Neural cell (in vitro differentiated cells): ENCODE measurements around the gene IFNGR1. TPM values are rescaled to one million over a fixed set of nuclear protein-coding genes. Genes with fewer than 3 reads are reported as not detected.

Experiments used
- H2AFZ ChIP-seq: fragments of 200-600, 300-800 bp; sonication (generic), shearing (Covaris generic); 2 replicates; pipeline ENCODE4 v1.6.0; 2014; ENCODE audit warnings: low read depth, mild to moderate bottlenecking, antibody characterized with exemption, low read length, moderate library complexity
- H3F3A ChIP-seq: fragments of 200-600 bp; shearing (Covaris generic); 2 replicates; pipeline ENCODE4 v1.6.1; 2016; ENCODE audit warnings: mild to moderate bottlenecking, moderate library complexity, mixed read lengths, antibody characterized with exemption, low read length; ENCODE audit not compliant: insufficient read depth, poor library complexity, severe bottlenecking
- H3K27ac ChIP-seq: fragments of 200-600, 300-800 bp; sonication (generic), shearing (Covaris generic); 2 replicates; pipeline ENCODE4 v1.5.1; 2014; ENCODE audit warnings: mild to moderate bottlenecking, low read length, moderate library complexity
- H3K27me3 ChIP-seq: fragments of 300-800, 200-600 bp; sonication (generic), shearing (Covaris generic); 2 replicates; pipeline ENCODE4 v1.6.0; 2014; ENCODE audit warnings: mild to moderate bottlenecking, low read depth, low read length, moderate library complexity; ENCODE audit not compliant: insufficient read depth
- H3K36me3 ChIP-seq: fragments of 300-800, 200-600 bp; sonication (generic), shearing (Covaris generic); 2 replicates; pipeline ENCODE4 v1.5.1; 2014; ENCODE audit warnings: mild to moderate bottlenecking, antibody characterized with exemption, low read length, moderate library complexity; ENCODE audit not compliant: insufficient read depth
- H3K4me2 ChIP-seq: fragments of 300-800, 200-600 bp; sonication (generic), shearing (Covaris generic); 2 replicates; pipeline ENCODE4 v1.6.0; 2014; ENCODE audit warnings: mild to moderate bottlenecking, low read length
- H3K4me3 ChIP-seq: fragments of 300-800, 200-600 bp; sonication (generic), shearing (Covaris generic); 2 replicates; pipeline ENCODE4 v1.5.1; 2014; ENCODE audit warnings: mild to moderate bottlenecking, low read length, moderate library complexity
- H3K79me2 ChIP-seq: fragments of 200-600 bp; shearing (Covaris generic); replicated peaks from 2 replicates; pipeline ENCODE4 v1.6.0; 2014; ENCODE audit warnings: mild to moderate bottlenecking, low read length, moderate library complexity; ENCODE audit not compliant: insufficient read depth
- H3K9ac ChIP-seq: fragments of 300-800, 200-600 bp; sonication (generic), shearing (Covaris generic); 2 replicates; pipeline ENCODE4 v1.6.1; 2016; ENCODE audit warnings: mild to moderate bottlenecking, low read length, mixed read lengths
- H3K9me2 ChIP-seq: fragments of 200-600 bp; shearing (Covaris generic); 2 replicates; pipeline ENCODE4 v1.6.1; 2016; ENCODE audit warnings: mild to moderate bottlenecking, low read length, mixed read lengths; ENCODE audit not compliant: insufficient read depth
- H3K9me3 ChIP-seq: fragments of 200-600, 300-800 bp; sonication (generic), shearing (Covaris generic); 2 replicates; pipeline ENCODE4 v1.6.1; 2016; ENCODE audit warnings: mild to moderate bottlenecking, mixed run types, low read length, moderate library complexity, mixed read lengths
- H4K20me1 ChIP-seq: fragments of 200-600 bp; shearing (Covaris generic); 2 replicates; pipeline ENCODE4 v1.6.1; 2016; ENCODE audit warnings: mild to moderate bottlenecking, mixed run types; ENCODE audit not compliant: insufficient read depth
- EP300 ChIP-seq: fragments of 450-650 bp; conservative IDR thresholded peaks from 2 replicates; pipeline ENCODE4 v1.6.1; 2014; ENCODE audit warnings: antibody characterized with exemption, mild to moderate bottlenecking, moderate library complexity; ENCODE audit not compliant: poor library complexity, severe bottlenecking
- EZH2 ChIP-seq: fragments of 200-600, 300-800 bp; shearing (Covaris generic), sonication (generic); IDR thresholded peaks from 2 replicates; pipeline ENCODE4 v1.6.1; 2014; ENCODE audit warnings: antibody characterized with exemption, low read length, borderline replicate concordance, mild to moderate bottlenecking; ENCODE audit not compliant: insufficient read depth, poor library complexity, severe bottlenecking
- MXI1 ChIP-seq: fragments of 450-650 bp; conservative IDR thresholded peaks from 2 replicates; pipeline ENCODE4 v1.6.1; 2014; ENCODE audit warnings: antibody characterized with exemption, mild to moderate bottlenecking; ENCODE audit not compliant: poor library complexity, severe bottlenecking
- POLR2AphosphoS5 ChIP-seq: IDR thresholded peaks from 2 replicates; pipeline ENCODE4 v1.6.1; 2012
- RAD21 ChIP-seq: fragments of 450-650 bp; conservative IDR thresholded peaks from 2 replicates; pipeline ENCODE4 v1.6.1; 2014; ENCODE audit warnings: antibody characterized with exemption, mild to moderate bottlenecking, moderate library complexity
- SMC3 ChIP-seq: fragments of 450-650 bp; conservative IDR thresholded peaks from 2 replicates; pipeline ENCODE4 v1.6.1; 2014; ENCODE audit warnings: antibody characterized with exemption, mild to moderate bottlenecking, moderate library complexity; ENCODE audit not compliant: poor library complexity
- TAF1 ChIP-seq: IDR thresholded peaks from 2 replicates; pipeline ENCODE4 v1.6.1; 2012; ENCODE audit warnings: low read depth
- polyA plus RNA-seq: library from polyadenylated mRNA; depleted of rRNA; stranded (reverse); fragments of >200 nt; gene quantifications from 2 replicates; pipeline ENCODE4 v1.2.3, GENCODE V29; 2014
- TF ChIP-seq, protein P1 (sequence below): IDR thresholded peaks from 2 replicates; pipeline ENCODE4 v1.6.1; 2012; ENCODE audit warnings: borderline replicate concordance
- TF ChIP-seq, protein P2 (sequence below): fragments of 450-650 bp; IDR thresholded peaks from 2 replicates; pipeline ENCODE4 v1.5.1; 2014; ENCODE audit warnings: antibody characterized with exemption, mild to moderate bottlenecking, moderate library complexity; ENCODE audit not compliant: poor library complexity, severe bottlenecking

The IFNGR1 gene
- polyA plus RNA-seq, 1 donor from 2014 or later, result 57.2 TPM

- no peaks in the 10 kb centered on the region for H3F3A ChIP-seq
- H3K27me3 ChIP-seq, result no peaks in the 10 kb centered on the region
- H3K36me3 ChIP-seq, result no peaks in the 10 kb centered on the region
- H3K4me2 ChIP-seq, result no peak overlapping the region
- no peak overlapping the region for H2AFZ ChIP-seq
- no peaks in the 10 kb centered on the region for H4K20me1 ChIP-seq
- H3K79me2 ChIP-seq, result no peaks in the 10 kb centered on the region
- H3K9ac ChIP-seq, result no peak overlapping the region
- H3K27ac ChIP-seq, result no peak overlapping the region
- no peak for TF ChIP-seq EZH2
- TF ChIP-seq, protein P1, sequence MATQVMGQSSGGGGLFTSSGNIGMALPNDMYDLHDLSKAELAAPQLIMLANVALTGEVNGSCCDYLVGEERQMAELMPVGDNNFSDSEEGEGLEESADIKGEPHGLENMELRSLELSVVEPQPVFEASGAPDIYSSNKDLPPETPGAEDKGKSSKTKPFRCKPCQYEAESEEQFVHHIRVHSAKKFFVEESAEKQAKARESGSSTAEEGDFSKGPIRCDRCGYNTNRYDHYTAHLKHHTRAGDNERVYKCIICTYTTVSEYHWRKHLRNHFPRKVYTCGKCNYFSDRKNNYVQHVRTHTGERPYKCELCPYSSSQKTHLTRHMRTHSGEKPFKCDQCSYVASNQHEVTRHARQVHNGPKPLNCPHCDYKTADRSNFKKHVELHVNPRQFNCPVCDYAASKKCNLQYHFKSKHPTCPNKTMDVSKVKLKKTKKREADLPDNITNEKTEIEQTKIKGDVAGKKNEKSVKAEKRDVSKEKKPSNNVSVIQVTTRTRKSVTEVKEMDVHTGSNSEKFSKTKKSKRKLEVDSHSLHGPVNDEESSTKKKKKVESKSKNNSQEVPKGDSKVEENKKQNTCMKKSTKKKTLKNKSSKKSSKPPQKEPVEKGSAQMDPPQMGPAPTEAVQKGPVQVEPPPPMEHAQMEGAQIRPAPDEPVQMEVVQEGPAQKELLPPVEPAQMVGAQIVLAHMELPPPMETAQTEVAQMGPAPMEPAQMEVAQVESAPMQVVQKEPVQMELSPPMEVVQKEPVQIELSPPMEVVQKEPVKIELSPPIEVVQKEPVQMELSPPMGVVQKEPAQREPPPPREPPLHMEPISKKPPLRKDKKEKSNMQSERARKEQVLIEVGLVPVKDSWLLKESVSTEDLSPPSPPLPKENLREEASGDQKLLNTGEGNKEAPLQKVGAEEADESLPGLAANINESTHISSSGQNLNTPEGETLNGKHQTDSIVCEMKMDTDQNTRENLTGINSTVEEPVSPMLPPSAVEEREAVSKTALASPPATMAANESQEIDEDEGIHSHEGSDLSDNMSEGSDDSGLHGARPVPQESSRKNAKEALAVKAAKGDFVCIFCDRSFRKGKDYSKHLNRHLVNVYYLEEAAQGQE, result no peak
- no peak for TF ChIP-seq EP300
- no peak for TF ChIP-seq MXI1
- TF ChIP-seq, protein P2, sequence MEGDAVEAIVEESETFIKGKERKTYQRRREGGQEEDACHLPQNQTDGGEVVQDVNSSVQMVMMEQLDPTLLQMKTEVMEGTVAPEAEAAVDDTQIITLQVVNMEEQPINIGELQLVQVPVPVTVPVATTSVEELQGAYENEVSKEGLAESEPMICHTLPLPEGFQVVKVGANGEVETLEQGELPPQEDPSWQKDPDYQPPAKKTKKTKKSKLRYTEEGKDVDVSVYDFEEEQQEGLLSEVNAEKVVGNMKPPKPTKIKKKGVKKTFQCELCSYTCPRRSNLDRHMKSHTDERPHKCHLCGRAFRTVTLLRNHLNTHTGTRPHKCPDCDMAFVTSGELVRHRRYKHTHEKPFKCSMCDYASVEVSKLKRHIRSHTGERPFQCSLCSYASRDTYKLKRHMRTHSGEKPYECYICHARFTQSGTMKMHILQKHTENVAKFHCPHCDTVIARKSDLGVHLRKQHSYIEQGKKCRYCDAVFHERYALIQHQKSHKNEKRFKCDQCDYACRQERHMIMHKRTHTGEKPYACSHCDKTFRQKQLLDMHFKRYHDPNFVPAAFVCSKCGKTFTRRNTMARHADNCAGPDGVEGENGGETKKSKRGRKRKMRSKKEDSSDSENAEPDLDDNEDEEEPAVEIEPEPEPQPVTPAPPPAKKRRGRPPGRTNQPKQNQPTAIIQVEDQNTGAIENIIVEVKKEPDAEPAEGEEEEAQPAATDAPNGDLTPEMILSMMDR, result no peak
- TF ChIP-seq RAD21, result no peak
- no peaks in the 10 kb centered on the region for H3K9me3 ChIP-seq
- H3K4me3 ChIP-seq, result no peak overlapping the region
- H3K9me2 ChIP-seq, result no peaks in the 10 kb centered on the region
Measured at GRCh38 chr6:137161949-137162348, 57.2 kb downstream of the IFNGR1 start.

- Histone ChIP-seq H3K27ac (no peak overlapping the region), H3K9me3 (no peaks in the 10 kb centered on the region), H3K36me3 (no peaks in the 10 kb centered on the region), H3K9me2 (no peaks in the 10 kb centered on the region), H3K4me3 (no peak overlapping the region), H3K4me2 (no peak overlapping the region), H2AFZ (no peak overlapping the region), H3F3A (no peaks in the 10 kb centered on the region), H4K20me1 (no peaks in the 10 kb centered on the region), H3K27me3 (no peaks in the 10 kb centered on the region), H3K79me2 (no peaks in the 10 kb centered on the region), H3K9ac (no peak overlapping the region)
- TF ChIP-seq SMC3 (no peak), RAD21 (no peak), TAF1 (no peak), MXI1 (no peak)
Measured at GRCh38 chr6:137160763-137161162, 58.4 kb downstream of the IFNGR1 start.

- no peaks in the 10 kb centered on the region for H4K20me1 ChIP-seq
- no peak overlapping the region for H3K27ac ChIP-seq
- H3K9me3 ChIP-seq, result no peaks in the 10 kb centered on the region
- H3K9me2 ChIP-seq, result no peaks in the 10 kb centered on the region
- no peak overlapping the region for H3K9ac ChIP-seq
- no peak overlapping the region for H3K4me3 ChIP-seq
- TF ChIP-seq SMC3 (no peak), RAD21 (no peak), POLR2AphosphoS5 (no peak), TAF1 (no peak)
- TF ChIP-seq, protein P2, result no peak
- no peaks in the 10 kb centered on the region for H3F3A ChIP-seq
- no peaks in the 10 kb centered on the region for H3K27me3 ChIP-seq
- no peak overlapping the region for H2AFZ ChIP-seq
- H3K4me2 ChIP-seq, result no peak overlapping the region
- H3K79me2 ChIP-seq, result no peaks in the 10 kb centered on the region
- no peaks in the 10 kb centered on the region for H3K36me3 ChIP-seq
Measured at GRCh38 chr6:137159912-137160311, 59.3 kb downstream of the IFNGR1 start.
